Mammary epithelial cell (primary cell): ENCODE results near the gene NEMF.

Experiments used
- EZH2 ChIP-seq: IDR thresholded peaks from 2 replicates; pipeline ENCODE4 v1.6.1; 2012; ENCODE audit warnings: low read length, inconsistent platforms, borderline replicate concordance
- TF ChIP-seq, protein P1 (sequence below), 2 donors: IDR thresholded peaks in 1 of 2; conservative IDR thresholded peaks in 1 of 2; 2 replicates each; pipeline ENCODE4 v1.5.1; 2011 to 2012; ENCODE audit warnings: inconsistent platforms in 2 of 2, low read length in 2 of 2, mild to moderate bottlenecking in 2 of 2, control low read depth in 1 of 2, low read depth in 1 of 2; ENCODE audit not compliant: insufficient read depth in 1 of 2; ENCODE audit errors: extremely low read depth in 1 of 2

GRCh38 chr14:49786315-49786714, 66.3 kb downstream of the NEMF start:
- TF ChIP-seq, protein P1, sequence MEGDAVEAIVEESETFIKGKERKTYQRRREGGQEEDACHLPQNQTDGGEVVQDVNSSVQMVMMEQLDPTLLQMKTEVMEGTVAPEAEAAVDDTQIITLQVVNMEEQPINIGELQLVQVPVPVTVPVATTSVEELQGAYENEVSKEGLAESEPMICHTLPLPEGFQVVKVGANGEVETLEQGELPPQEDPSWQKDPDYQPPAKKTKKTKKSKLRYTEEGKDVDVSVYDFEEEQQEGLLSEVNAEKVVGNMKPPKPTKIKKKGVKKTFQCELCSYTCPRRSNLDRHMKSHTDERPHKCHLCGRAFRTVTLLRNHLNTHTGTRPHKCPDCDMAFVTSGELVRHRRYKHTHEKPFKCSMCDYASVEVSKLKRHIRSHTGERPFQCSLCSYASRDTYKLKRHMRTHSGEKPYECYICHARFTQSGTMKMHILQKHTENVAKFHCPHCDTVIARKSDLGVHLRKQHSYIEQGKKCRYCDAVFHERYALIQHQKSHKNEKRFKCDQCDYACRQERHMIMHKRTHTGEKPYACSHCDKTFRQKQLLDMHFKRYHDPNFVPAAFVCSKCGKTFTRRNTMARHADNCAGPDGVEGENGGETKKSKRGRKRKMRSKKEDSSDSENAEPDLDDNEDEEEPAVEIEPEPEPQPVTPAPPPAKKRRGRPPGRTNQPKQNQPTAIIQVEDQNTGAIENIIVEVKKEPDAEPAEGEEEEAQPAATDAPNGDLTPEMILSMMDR (conservative IDR thresholded peaks at IDR 0.05 in 1 of 2, IDR thresholded peaks at IDR 0.05 in 1 of 2; ENCODE audit: extremely low read depth in 1 of 2, insufficient read depth in 1 of 2, low read depth in 1 of 2, low read length in 2 of 2), result no peak
- no peak for TF ChIP-seq EZH2
